ENCODE data around the gene MYNN.

GRCh38 chr3:169760479-169760878, 12.7 kb upstream of the MYNN start:
- TF ChIP-seq CTCF (IDR thresholded peaks at IDR 0.05; ENCODE audit: insufficient read depth, low read length, poor library complexity, severe bottlenecking) (no peak), EZH2phosphoT487 (conservative IDR thresholded peaks at IDR 0.05; ENCODE audit: low read length) (no peak)

Measured in SU-DHL-6 (cell line).